Omental fat pad (tissue), 4 donors: ENCODE data around the gene MTF1. TPM values are rescaled to one million over a fixed set of nuclear protein-coding genes. Genes with fewer than 3 reads are reported as not detected.

ENCODE experiments used
- ATAC-seq: fragments of 150-250 bp; one replicate; pipeline ENCODE4 v1.9.1; 2016; ENCODE audit warnings: mild to moderate bottlenecking, moderate library complexity; ENCODE audit not compliant: low FRiP score
- DNase-seq: peaks from one replicate; pipeline ENCODE4 v3.0.0-alpha.2; 2019; ENCODE audit warnings: low spot score
- CTCF ChIP-seq, 3 donors: fragments of 450-650 bp; IDR thresholded peaks; one replicate each; pipeline ENCODE4 v1.5.1; 2016 to 2017; ENCODE audit warnings: antibody characterized with exemption in 3 of 3, mild to moderate bottlenecking in 3 of 3, moderate library complexity in 2 of 3
- total RNA-seq, 4 donors: library from RNA; depleted of rRNA; stranded (reverse); fragments of >200 nt; gene quantifications; one replicate each; pipeline ENCODE4 v1.1.0, GENCODE V29; 2016

The MTF1 gene
- total RNA-seq, 4 donors from 2014 or later = 6.0 to 9.0 (median 7.2) TPM

- no peak for TF ChIP-seq CTCF (IDR thresholded peaks at IDR 0.05)
- ATAC-seq = no peak
Observed at GRCh38 chr1:37845049-37845646, 14.2 kb downstream of the MTF1 start.

GRCh38 chr1:37844536-37844935 is 14.9 kb downstream of the MTF1 start:
- ATAC-seq = no peak

More at GRCh38 chr1:37845049-37845646, 14.2 kb downstream of the MTF1 start:
- DNase-seq = no peak

GRCh38 chr1:37841652-37842051 is 17.7 kb downstream of the MTF1 start:
- ATAC-seq (no peak), DNase-seq (no peak)
- no peak for TF ChIP-seq CTCF (IDR thresholded peaks at IDR 0.05)

More at GRCh38 chr1:37844536-37844935, 14.9 kb downstream of the MTF1 start:
- TF ChIP-seq CTCF (IDR thresholded peaks at IDR 0.05) = no peak
- DNase-seq = no peak

- no peak for DNase-seq
- no peak for ATAC-seq
- TF ChIP-seq CTCF (IDR thresholded peaks at IDR 0.05) = no peak
Observed at GRCh38 chr1:37840711-37841110, 18.7 kb downstream of the MTF1 start.

GRCh38 chr1:37839676-37840075 is 19.7 kb downstream of the MTF1 start:
- DNase-seq (no peak), ATAC-seq (no peak)
- no peak for TF ChIP-seq CTCF (IDR thresholded peaks at IDR 0.05)

GRCh38 chr1:37836788-37837187 is 22.6 kb downstream of the MTF1 start:
- no peak for TF ChIP-seq CTCF (IDR thresholded peaks at IDR 0.05)
- ATAC-seq (no peak), DNase-seq (no peak)

GRCh38 chr1:37831809-37832208 is 27.6 kb downstream of the MTF1 start:
- ATAC-seq = no peak
- no peak for TF ChIP-seq CTCF (IDR thresholded peaks at IDR 0.05)
- no peak for DNase-seq
